GM12878 (cell line): Measurements from ENCODE around the gene TRIM38. TPM values are rescaled to one million over a fixed set of nuclear protein-coding genes. Genes with fewer than 3 reads are reported as not detected.

ENCODE experiments used
- ATF7 ChIP-seq: fragments of 450-650 bp; IDR thresholded peaks from 2 replicates; pipeline ENCODE4 v1.6.1; 2016; ENCODE audit warnings: low read depth, mild to moderate bottlenecking
- CREB1 ChIP-seq: IDR thresholded peaks from 2 replicates; pipeline ENCODE4 v1.6.1; 2012; ENCODE audit warnings: low read depth, mild to moderate bottlenecking, inconsistent platforms
- E2F4 ChIP-seq: IDR thresholded peaks from 2 replicates; pipeline ENCODE4 v1.6.1; 2012; ENCODE audit warnings: low read depth, low read length, improper control_type of control experiment
- EED ChIP-seq: sonication (generic); IDR thresholded peaks from 2 replicates; pipeline ENCODE4 v1.6.1; 2016; ENCODE audit warnings: antibody characterized with exemption, low read depth
- EGR1 ChIP-seq, 2 experiments: IDR thresholded peaks; 1 replicate in 1 of 2; 2 replicates in 1 of 2; pipeline ENCODE4 v1.6.1; 2011 to 2012; ENCODE audit warnings: low read depth in 2 of 2, low read length in 2 of 2, borderline replicate concordance in 1 of 2, mild to moderate bottlenecking in 1 of 2, moderate library complexity in 1 of 2
- EP300 ChIP-seq, 2 experiments: fragments of 150-350 bp in 1 of 2; IDR thresholded peaks; 2 replicates each; pipeline ENCODE4 v1.6.1; 2011 to 2012; ENCODE audit warnings: low read depth in 2 of 2, low read length in 2 of 2, borderline replicate concordance in 1 of 2, improper control_type of control experiment in 1 of 2, inconsistent platforms in 1 of 2; ENCODE audit not compliant: control insufficient read depth in 1 of 2
- ESRRA ChIP-seq: IDR thresholded peaks from 2 replicates; pipeline ENCODE4 v1.6.1; 2012; ENCODE audit warnings: mild to moderate bottlenecking, low read length, improper control_type of control experiment
- FOXM1 ChIP-seq: IDR thresholded peaks from 2 replicates; pipeline ENCODE4 v1.6.1; 2012; ENCODE audit warnings: low read depth, mild to moderate bottlenecking, inconsistent platforms, low read length, moderate library complexity
- GABPA ChIP-seq: IDR thresholded peaks from 2 replicates; pipeline ENCODE4 v1.6.1; 2014; ENCODE audit warnings: antibody characterized with exemption, low read depth, mild to moderate bottlenecking, inconsistent platforms
- HDAC2 ChIP-seq: fragments of 200-600 bp; sonication (generic); IDR thresholded peaks from 2 replicates; pipeline ENCODE4 v1.6.1; 2017
- IKZF1 ChIP-seq: fragments of 450-650 bp; conservative IDR thresholded peaks from 2 replicates; pipeline ENCODE4 v1.6.1; 2017; ENCODE audit warnings: antibody characterized with exemption, mild to moderate bottlenecking
- JUNB ChIP-seq: IDR thresholded peaks from 2 replicates; pipeline ENCODE4 v1.6.1; 2016; ENCODE audit warnings: antibody characterized with exemption, mild to moderate bottlenecking
- KDM1A ChIP-seq: fragments of 200-600 bp; sonication (generic); IDR thresholded peaks from 2 replicates; pipeline ENCODE4 v1.6.1; 2016; ENCODE audit warnings: borderline replicate concordance
- KLF5 ChIP-seq: fragments of 450-650 bp; IDR thresholded peaks from 2 replicates; pipeline ENCODE4 v1.6.1; 2014; ENCODE audit warnings: mild to moderate bottlenecking; ENCODE audit not compliant: partially characterized antibody
- MLLT1 ChIP-seq: fragments of 450-650 bp; IDR thresholded peaks from 2 replicates; pipeline ENCODE4 v1.6.1; 2016; ENCODE audit warnings: mild to moderate bottlenecking
- MTA3 ChIP-seq: IDR thresholded peaks from 2 replicates; pipeline ENCODE4 v1.6.1; 2012; ENCODE audit warnings: low read length, inconsistent platforms, borderline replicate concordance
- NR2C2 ChIP-seq: IDR thresholded peaks from 2 replicates; pipeline ENCODE4 v1.6.1; 2011; ENCODE audit warnings: borderline replicate concordance, low read depth; ENCODE audit not compliant: control insufficient read depth, insufficient read length
- PML ChIP-seq: IDR thresholded peaks from 2 replicates; pipeline ENCODE4 v1.6.1; 2012; ENCODE audit warnings: low read length, inconsistent platforms
- POLR2AphosphoS2 ChIP-seq: IDR thresholded peaks from 2 replicates; pipeline ENCODE4 v1.6.1; 2011; ENCODE audit warnings: low read depth, mild to moderate bottlenecking, low read length, improper control_type of control experiment, moderate library complexity
- POLR2AphosphoS5 ChIP-seq: IDR thresholded peaks from 2 replicates; pipeline ENCODE4 v1.6.1; 2011; ENCODE audit warnings: mild to moderate bottlenecking, low read length, inconsistent platforms
- RELA ChIP-seq: fragments of 450-650 bp; IDR thresholded peaks from 2 replicates; pipeline ENCODE4 v1.8.0; 2014; ENCODE audit warnings: borderline replicate concordance; ENCODE audit not compliant: partially characterized antibody
- TAF1 ChIP-seq: IDR thresholded peaks from 2 replicates; pipeline ENCODE4 v1.6.1; 2011; ENCODE audit warnings: mild to moderate bottlenecking, low read depth, low read length, borderline replicate concordance
- TARDBP ChIP-seq: IDR thresholded peaks from 2 replicates; pipeline ENCODE4 v1.6.1; 2016; ENCODE audit warnings: borderline replicate concordance
- TCF7 ChIP-seq: IDR thresholded peaks from 2 replicates; pipeline ENCODE4 v1.6.1; 2014; ENCODE audit warnings: antibody characterized with exemption, borderline replicate concordance
- USF1 ChIP-seq: IDR thresholded peaks from 2 replicates; pipeline ENCODE4 v1.6.1; 2011; ENCODE audit warnings: borderline replicate concordance, low read depth, mild to moderate bottlenecking, moderate library complexity, mixed read lengths, low read length; ENCODE audit not compliant: insufficient read depth; ENCODE audit errors: extremely low read length
- USF2 ChIP-seq: IDR thresholded peaks from 2 replicates; pipeline ENCODE4 v1.6.1; 2011; ENCODE audit warnings: low read depth, low read length, improper control_type of control experiment, borderline replicate concordance
- ZNF207 ChIP-seq: fragments of 450-650 bp; IDR thresholded peaks from 2 replicates; pipeline ENCODE4 v1.6.1; 2014; ENCODE audit warnings: antibody characterized with exemption, mild to moderate bottlenecking, borderline replicate concordance
- ZNF217 ChIP-seq: fragments of 450-650 bp; IDR thresholded peaks from 2 replicates; pipeline ENCODE4 v1.6.1; 2017; ENCODE audit warnings: antibody characterized with exemption, mild to moderate bottlenecking
- polyA plus RNA-seq, 11 experiments: library from polyadenylated mRNA; depleted of rRNA in 4 of 11; unstranded in 6 of 11; stranded (reverse) in 5 of 11; fragments of >200 nt; fragmentation: Nextera tagmentation in 4 of 11; fragmentation: Illumina TruSeq in 1 of 11; extraction: Ambion mirVana in 4 of 11; extraction: Trizol in 1 of 11; gene quantifications; 1 replicate in 1 of 11; 2 replicates in 10 of 11; pipeline versions ENCODE4 v1.2.1 to v1.2.3, GENCODE V29; 2011 to 2016; ENCODE audit warnings: inconsistent platforms in 2 of 11, missing spikeins in 2 of 11, low read depth in 1 of 11
- total RNA-seq, 4 experiments: library from RNA; depleted of rRNA in 3 of 4; stranded (reverse); fragments of >200 nt in 3 of 4; fragmentation: Illumina TruSeq in 1 of 4; extraction: Trizol in 1 of 4; gene quantifications; 2 replicates each; pipeline versions ENCODE4 v1.2.1 to v1.2.3, GENCODE V29; 2013 to 2021

Gene TRIM38
- total and polyA plus RNA-seq, 10 of the 15 experiments (the other 5 are each of a cell fraction or from before 2014, with no cell fraction given), result 4.5 to 14.7 (median 11.1) TPM

GRCh38 chr6:26031595-26032339 lies 69.2 kb downstream of the TRIM38 start (continued):
- TF ChIP-seq ATF7, result peak; percentile 99
- peak; percentile 100 for TF ChIP-seq E2F4
- peak; percentile 59; the same call in 1 of the 2 replicates for TF ChIP-seq TCF7
- no peak for TF ChIP-seq ZNF217
- peak; percentile 99 for TF ChIP-seq POLR2AphosphoS5
- TF ChIP-seq CREB1, result peak; percentile 93
- TF ChIP-seq PML, result peak; percentile 99
- TF ChIP-seq NR2C2, result no peak
- peak; percentile 89 for TF ChIP-seq FOXM1
- peak; percentile 79; the same call in 1 of the 2 replicates for TF ChIP-seq HDAC2
- TF ChIP-seq KLF5, result peak; percentile 87
- peak; percentile 69; the same call in 1 of the 2 replicates for TF ChIP-seq ZNF207
- no peak; the same call in 1 of the 2 replicates for TF ChIP-seq USF2
- peak in 1 of 2 experiments; percentile 10; a peak in 1 of 4 replicates for TF ChIP-seq EP300 (IDR thresholded peaks at IDR 0.05; ENCODE audit: borderline replicate concordance in 1 of 2, control insufficient read depth in 1 of 2, low read depth in 2 of 2, low read length in 2 of 2)
- TF ChIP-seq USF1, result no peak
- peak; percentile 66; the same call in 1 of the 2 replicates for TF ChIP-seq TAF1
- TF ChIP-seq IKZF1, result 0 out of 2 replicates have a peak, but pooled peaks have one; percentile 37
- peak; percentile 99 for TF ChIP-seq MTA3
- TF ChIP-seq RELA, result peak; percentile 79
- TF ChIP-seq EGR1 (IDR thresholded peaks at IDR 0.05; ENCODE audit: borderline replicate concordance in 1 of 2, low read depth in 2 of 2, low read length in 2 of 2), result peak in 1 of 2 experiments; percentile 59; a peak in 2 of 3 replicates
- peak; percentile 95 for TF ChIP-seq POLR2AphosphoS2
- no peak for TF ChIP-seq KDM1A
- TF ChIP-seq EED, result no peak
- TF ChIP-seq MLLT1, result peak; percentile 99
- TF ChIP-seq JUNB, result peak; percentile 22; the same call in 1 of the 2 replicates
- TF ChIP-seq TARDBP, result 0 out of 2 replicates have a peak, but pooled peaks have one; percentile 39
- no peak for TF ChIP-seq GABPA
- no peak for TF ChIP-seq ESRRA
